NCI-H2171 (cell line): ENCODE results near the gene SLC38A7.

ENCODE experiments used
- DNase-seq: peaks from one replicate; lab custom pipeline; 2025; lab: John Stamatoyannopoulos, UW

The SLC38A7 gene

DNA sequence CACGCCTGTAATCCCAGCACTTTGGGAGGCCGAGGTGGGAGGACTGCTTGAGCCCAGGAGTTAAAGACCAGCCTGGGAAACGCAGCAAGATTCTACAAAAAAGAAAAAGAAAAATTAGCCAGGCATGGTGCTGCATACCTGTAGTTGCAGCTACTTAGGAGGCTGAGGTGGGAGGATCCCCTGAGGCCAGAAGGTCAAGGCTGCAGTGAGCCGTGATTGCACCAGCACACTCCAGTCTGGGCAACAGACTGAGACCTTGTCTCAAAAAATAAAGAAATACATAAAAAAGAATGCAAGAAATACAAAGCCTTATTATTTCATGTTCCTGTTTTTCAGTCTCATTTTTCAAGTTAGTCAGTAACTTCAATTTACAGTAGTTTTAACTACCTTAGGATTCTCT lies 49.1 kb downstream of the SLC38A7 start:
- DNase-seq, result no peak

- DNase-seq, result no peak
These were observed 50.2 kb downstream of the SLC38A7 start for GRCh38 chr16:58634265-58634802.

DNA sequence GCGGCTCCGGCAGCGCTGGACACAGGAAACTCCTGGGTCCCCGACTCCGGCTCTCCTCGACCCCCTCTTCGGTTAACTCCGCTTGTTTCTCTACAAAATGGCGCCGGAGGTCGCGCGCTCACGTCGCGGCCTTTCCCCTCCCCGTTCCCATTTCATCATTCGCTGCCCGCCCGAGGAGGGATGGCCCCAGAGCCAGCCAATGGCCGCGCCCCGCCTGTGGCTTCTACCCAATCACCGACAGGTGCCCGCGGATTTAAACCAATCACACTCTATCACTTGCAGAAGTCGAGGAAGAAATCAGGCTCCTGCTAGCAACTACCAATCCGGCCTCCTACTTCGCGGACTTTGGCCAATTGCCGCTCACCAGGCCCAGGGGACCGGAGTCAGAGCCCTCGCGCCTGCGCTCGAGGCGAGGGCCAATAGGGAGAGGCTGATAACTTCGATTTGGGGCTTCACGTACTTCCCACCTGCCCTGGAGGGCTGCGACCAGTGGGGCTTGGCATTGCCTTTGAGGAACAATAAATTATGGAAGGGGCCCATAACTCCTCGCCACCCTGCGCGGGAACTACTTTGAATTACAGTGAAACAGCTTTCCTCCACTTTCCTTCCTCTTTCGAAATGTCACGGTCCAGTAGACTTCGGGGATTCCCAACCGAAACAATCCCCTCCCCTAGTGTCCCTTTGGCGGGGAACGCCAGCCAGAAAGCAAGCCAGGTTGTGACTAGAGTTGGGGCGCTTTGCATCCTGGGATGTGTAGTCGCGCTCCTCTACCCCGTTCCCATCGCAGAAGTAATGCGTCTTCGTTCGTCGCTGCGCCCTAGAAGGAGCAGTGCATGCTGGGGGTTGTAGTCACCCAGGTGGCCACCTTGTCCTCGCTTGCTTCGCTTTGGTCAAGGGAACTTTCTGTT lies 54.6 kb downstream of the SLC38A7 start, which contains the start of gene CNOT1:
CNOT1 (minus strand) TSS at position 94 of the 908 bp plus-strand sequence. CDS start 30,489 bp downstream, outside the sequence.
- peak; percentile 97 for DNase-seq

DNA sequence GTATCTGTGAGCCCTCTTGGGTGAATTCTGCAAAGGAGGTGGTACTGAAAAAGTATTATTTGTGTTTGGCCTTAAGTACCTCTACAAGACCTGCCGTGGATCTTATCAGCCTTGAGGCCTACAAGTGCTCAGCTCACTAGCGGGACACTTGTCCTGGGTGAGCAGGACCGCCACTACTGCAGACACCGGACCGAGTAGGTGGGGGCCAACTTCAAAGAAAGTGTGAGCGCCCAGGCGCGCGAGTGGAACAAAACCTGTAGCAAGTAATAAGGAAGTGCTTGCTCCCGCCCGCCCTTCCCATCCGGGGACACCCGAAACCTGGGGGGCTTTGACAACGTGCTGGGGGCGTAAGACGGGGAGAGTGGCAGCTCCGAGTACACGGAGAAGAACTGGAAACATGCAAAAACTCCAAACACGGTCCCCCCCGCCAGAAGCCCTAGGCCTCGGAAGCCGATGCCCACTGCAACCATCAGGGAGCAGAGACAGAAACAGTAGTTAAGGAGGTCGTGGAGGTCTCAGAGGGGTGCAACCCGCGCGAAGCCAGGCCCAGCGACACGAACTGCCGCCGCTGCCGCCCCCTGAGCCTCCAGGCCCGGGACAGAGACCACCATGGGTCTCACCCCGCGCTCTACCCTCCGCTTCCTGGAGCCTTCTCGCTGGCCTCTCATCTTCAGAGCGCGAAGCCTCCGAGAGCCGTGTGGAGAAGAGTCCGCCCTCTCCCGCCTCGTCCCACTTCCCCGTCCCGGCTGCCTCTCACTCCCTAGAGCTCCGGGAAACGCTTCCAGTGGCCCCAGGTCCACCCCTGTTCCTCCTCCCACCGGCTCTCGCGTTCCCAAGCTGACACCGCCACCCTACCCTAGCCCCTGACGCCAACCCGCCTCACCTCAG lies 55.5 kb downstream of the SLC38A7 start:
- peak; percentile 68 for DNase-seq

GRCh38 chr16:58624209-58624608 lies 60.4 kb downstream of the SLC38A7 start:
- DNase-seq, result no peak

DNA sequence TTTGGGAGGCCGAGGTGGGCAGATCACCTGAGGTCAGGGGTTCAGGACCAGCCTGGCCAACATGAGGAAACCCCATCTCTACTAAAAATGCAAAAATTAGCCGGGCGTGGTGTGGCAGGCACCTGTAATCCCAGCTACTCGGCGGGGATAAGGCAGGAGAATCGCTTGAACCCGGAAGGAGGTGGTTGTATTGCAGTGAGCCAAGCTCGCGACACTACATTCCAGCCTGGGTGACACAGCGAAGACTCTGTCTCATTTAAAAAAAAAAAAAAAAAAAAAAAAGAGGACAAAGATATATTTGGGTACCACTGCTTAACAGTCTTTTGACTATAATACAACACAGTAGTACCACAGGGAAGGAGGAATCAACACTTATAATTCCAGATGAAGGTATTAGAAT lies 64.2 kb downstream of the SLC38A7 start:
- no peak for DNase-seq

DNA sequence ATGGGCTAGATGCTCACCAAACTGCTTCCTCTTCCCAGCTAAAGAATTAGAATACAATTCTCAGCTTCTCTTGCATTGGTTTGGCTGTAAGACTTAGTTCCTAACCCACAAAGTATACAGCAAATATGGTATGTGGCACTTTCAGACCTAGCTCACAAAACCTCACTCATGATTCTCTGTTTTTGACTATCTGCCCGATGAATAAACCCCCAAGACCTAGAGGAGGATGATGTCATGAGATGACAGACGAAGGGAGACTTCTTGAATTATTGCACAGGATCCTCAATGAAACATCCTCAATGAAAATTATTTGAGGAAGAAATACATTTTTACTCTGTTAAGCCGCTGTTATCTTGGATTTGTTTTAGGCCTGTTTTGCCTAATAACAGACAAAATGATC lies 69.3 kb downstream of the SLC38A7 start:
- no peak for DNase-seq
